NOMO-1 treated with dmso at 0.1 percent for 144 hours (cell line): Measurements from ENCODE around the gene DGKI.

ENCODE experiments used
- DNase-seq: peaks from one replicate; lab custom pipeline; 2025; ENCODE audit not compliant: unreplicated experiment; lab: John Stamatoyannopoulos, UW

The DGKI gene

DNA sequence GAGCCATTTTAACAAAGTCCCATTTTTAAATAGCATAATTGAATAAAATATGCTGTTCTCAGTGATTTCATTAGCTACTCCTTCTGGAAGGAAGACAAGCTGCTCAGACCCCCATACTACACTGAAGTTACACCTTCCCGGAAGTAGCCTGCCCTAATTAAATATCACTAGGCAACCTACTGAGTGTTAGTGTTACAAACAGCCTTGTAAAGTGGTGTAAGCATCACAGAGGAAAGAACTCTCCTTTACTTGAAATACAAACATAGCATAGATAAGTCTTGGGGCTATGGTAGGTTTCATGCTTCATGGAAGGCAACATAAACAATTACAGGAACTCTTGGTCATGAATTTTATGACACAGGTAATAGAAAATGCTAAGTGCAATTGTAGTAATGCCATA lies 459.8 kb downstream of the DGKI start:
- no peak for DNase-seq

DNA sequence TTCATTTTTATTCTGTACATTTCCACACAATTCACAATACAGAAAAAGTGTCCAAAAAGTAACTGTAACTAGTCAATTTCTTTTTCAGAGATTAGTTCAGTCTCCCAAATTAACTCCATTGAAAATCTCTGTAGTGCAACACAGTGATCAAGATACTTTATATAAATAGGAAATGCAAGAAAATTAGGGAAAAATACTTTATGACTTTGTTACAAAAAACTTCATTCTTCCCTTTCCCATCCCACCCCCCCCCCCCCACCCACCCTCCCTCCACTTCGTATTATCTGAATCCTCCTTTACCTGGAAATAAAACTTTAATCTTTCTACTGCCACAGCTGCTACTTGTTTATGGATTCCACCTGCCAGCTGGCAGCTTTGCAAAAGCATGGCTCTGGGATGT lies 465.7 kb downstream of the DGKI start:
- no peak for DNase-seq

DNA sequence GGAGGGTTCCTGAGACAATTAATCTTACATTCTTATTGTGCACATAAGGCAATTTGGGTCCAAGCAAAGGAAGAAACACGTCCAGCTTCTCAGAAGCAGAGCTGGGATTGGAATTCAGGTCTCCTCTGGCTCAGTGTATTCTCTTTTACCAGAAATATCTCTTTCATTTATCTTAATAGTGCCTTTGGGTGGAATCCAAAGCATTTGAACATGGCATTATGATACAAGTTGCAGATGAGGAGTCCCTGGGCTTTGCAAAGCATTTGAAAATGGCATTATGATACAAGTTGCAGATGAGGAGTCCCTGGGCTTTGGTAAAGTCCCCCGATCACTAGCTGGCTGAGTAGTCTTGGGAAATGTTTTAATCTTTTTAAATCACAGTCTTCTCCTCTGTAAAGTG lies 473.3 kb downstream of the DGKI start:
- DNase-seq = no peak

DNA sequence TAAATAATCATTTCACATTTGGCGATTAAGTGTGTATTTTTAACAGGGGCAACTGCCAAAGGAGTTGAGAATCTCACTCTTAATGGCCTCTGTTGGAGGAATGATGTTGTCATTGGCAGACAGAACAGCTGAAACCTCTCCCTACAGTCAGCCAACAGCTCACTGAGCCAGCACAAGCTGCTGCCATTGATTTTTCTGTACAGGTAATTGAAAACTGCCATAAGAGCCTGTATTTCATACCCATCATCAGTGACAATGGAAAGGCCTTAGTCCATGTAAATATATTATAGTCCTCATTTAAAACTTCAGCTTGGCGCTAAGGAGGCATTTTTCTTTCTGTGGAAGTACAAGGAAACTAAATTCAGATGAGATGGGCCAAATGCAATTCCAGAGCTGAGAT lies 475.2 kb downstream of the DGKI start:
- no peak for DNase-seq

DNA sequence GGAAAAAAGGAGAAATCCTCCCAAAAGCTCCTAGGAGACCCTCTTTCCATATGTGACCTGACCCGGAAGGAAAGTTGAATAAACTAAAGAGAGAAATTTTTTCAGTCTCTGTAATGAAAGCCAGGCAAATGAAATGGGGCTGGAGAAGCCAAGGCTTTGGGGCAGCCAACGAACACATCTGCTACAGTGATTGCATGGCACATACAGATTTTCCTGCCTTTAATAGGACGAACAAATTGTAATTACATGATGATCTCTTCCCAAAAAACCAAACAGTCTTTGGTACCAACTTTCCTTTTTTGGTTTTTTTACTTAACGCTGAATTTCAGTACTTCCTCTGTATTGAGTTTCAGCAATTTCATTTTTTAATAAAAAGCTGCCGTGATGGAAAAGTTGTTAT lies 479.8 kb downstream of the DGKI start:
- DNase-seq = no peak

DNA sequence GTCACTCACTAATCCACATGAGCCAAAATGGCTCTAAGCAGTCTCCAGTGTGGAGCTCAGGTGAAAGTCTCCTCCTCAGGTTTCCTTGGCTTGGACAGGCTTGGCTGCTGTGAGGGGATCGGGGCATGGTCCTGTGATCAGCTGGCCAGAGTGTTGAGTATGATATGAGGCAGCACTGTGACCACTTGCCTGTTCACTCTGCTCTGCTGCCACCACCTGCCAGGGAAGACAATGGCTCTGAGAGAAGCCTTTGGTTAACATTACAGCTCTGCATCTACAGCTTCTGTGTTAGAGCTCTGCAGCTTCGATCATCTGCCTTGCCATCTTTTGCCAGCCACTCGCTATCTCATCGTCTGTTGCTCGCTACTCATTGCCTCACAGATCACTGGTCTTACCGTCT lies 483.1 kb downstream of the DGKI start:
- no peak for DNase-seq

- DNase-seq = no peak
These were observed 486.6 kb downstream of the DGKI start for GRCh38 chr7:137360087-137360679.

GRCh38 chr7:137354961-137355360 lies 491.8 kb downstream of the DGKI start:
- no peak for DNase-seq

DNA sequence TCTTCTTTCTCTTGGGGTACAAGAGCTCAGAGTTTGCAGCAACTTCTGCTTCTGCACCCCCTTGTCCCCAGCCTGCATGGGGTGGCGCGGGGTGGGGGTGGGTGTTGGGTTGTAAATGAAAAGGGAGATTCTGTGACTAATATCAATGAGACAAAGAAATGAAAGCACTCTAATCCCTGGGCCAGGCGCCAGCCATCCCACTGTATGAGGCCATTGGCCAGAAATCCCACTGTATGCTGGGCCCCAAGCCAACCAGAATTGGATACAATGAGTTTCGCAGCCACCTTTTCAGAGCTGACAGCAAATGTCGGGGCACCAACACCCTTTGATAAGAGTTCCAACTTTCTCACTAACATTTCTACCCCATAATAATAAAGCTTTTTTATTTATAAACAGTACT lies 492.4 kb downstream of the DGKI start:
- no peak for DNase-seq

DNA sequence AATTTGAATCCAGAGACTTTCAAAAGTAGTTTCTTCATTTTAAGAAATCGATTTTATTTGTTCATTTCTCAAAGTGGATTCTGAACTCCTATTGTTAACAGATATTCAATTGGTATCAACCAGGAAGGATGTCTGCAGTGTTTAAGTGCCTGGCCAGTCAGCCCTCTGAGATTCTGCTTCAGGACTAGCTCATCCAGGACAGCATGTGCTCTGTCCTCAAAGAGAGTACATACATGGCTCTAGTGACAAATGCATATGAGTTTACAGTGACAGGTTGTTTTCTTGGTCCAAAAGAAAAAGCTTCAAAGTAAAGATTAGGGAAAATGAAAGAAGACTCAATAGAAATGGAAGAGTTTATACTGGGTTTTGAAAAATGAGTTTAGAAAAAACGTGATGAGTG lies 494.8 kb downstream of the DGKI start:
- DNase-seq = no peak

DNA sequence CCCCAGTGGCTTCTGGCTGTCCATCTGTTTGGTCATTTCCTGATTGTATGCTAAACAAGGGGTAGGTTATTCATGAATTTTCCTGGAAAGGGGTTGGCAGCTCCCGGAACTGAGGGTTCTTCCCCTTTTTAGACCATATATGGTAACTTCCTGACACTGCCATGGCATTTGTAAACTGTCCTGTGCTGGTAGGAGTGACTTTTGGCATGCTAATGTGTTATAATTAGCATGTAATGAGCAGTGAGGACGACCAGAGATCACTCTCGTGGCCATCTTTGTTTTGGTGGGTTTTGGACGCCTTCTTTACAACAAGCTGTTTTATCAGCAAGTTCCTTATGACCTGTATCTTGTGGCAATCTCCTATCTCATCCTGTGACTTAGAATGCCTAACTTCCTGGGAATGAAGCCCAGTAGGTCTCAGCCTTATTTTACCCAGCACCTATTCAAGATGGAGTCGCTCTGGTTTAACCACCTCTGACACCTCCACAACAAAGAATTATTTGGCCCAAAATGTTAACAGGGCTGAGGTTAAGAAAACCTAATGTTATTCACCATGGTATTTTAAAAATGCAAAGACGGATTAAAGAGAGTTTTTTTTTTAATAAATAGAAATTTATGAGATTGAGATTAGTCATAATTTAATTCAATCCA lies 500.9 kb downstream of the DGKI start:
- no peak for DNase-seq

GRCh38 chr7:137343281-137343841 lies 503.4 kb downstream of the DGKI start, which contains the start of gene PTN:
PTN (minus strand) TSS chr7:137343733; CDS start chr7:137254973, 88,760 bp downstream.
- no peak for DNase-seq

DNA sequence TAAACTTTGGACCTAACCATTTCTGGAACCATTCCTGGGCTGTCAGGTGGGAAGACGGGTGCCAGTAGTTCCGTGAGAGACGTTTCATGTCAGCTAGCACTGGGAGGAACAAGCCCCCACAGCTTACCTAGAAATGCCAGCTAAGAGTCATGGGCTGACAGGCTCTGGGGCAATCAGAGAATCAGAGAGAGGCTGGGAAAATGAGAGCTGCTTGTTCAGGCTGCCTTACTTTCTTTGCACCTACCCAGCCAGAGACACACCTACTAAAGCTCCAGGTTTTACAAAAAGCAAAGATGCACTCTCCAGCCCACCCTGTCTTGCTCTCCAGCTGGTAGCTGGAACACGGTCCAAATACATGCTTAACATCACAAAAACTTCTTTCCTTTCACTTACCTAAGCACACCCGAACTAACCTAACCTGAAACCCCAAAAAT lies 503.9 kb downstream of the DGKI start:
- DNase-seq = no peak

DNA sequence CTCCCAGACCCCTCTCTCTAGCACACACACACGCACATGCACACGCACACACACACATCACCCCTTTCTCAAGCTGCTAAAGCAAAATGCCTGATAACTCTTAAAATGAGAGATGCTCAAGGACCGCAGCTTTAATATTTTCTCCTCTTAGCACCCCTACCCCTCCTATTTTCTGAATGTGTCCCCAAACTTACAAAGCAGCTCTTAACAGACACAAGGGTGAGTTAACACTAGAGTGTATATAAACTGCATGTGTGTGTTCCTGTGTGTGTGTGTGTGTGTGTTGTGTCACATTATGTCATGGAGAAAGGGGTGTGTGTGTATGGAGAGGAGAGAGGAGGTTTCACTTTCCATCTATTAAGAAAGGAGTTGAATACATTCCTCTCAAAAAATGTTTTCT lies 504.5 kb downstream of the DGKI start:
- DNase-seq = no peak

DNA sequence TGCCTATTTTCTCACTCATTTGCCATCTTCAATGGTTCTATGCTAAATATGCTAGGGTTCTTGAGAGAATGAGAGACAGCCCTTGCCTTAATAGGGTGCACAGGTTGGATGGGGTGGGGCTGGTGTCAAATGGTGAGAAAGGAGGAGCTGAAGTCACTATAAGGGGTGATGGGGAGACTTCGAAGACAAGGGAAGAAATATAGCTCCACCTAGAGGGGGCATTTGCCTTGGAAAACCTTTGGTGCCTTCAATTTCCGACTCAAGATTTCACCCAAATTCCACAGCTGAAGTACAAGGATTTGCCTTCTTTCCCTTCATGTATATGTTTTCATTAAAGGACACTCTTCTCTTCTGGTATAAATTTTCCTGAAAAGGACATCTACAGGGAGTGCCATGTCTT lies 508.9 kb downstream of the DGKI start:
- DNase-seq = no peak

DNA sequence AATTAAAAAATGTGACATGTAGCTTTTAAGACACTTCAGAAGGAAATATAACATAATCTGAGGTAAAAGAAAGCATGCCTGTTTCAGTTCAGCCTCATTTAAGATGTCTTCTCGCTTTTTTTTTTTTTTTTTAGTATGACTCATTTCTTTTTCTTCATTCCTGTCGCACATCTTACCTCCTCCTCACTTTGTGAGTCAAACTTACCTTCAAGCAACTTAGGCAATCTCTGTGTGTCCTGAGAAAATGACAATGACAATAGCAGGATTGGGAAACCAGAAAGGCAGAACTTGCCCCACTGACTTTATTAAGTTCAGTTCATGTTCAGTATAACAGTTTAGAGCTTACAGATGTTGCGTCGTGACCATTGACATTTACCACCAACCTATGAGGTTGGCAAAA lies 511.0 kb downstream of the DGKI start:
- no peak for DNase-seq

GRCh38 chr7:137331378-137331777 lies 515.4 kb downstream of the DGKI start:
- DNase-seq = no peak
